K562 (cell line): ENCODE measurements around the gene PCBP3. TPM values are rescaled to one million over a fixed set of nuclear protein-coding genes. Genes with fewer than 3 reads are reported as not detected.

Experiments
- ATAC-seq: fragments of 200-7000 bp; cut with Tn5 transposase; 3 replicates; pipeline ENCODE4 v1.9.1; 2020; ENCODE audit warnings: moderate library complexity
- BruUV-seq: library from RNA; stranded (reverse); fragments of 400-500 nt; replicated peaks from 2 replicates; lab custom pipeline; 2021; lab: Mats Ljungman, UMichigan
- CTCF ChIA-PET: fragments of 300-600 bp; formaldehyde crosslinking; extraction: SDS; loops from one replicate; lab custom pipeline; 2021; ENCODE audit warnings: low intra/inter-chr PET ratio; lab: Yijun Ruan, JAX
- POLR2A ChIA-PET: fragments of 300-600, 350-650 bp; sonication (Branson Sonifier 250); formaldehyde crosslinking; extraction: SDS; loops from one replicate; lab custom pipeline; 2021; ENCODE audit warnings: antibody characterized with exemption, inconsistent platforms; lab: Yijun Ruan, JAX
- DNase-seq, 4 experiments: peaks; one replicate each; pipeline versions ENCODE4 v3.0.0 to v3.0.0-alpha.2; 2011 to 2018; ENCODE audit warnings: low spot score in 3 of 4, mixed read lengths in 3 of 4; ENCODE audit errors: extremely low read depth in 1 of 4
- FAIRE-seq: peaks from 2 replicates; lab custom pipeline; 2011; peaks lifted over from hg19 to GRCh38; lab: Jason Lieb, UNC
- H2AFZ ChIP-seq: 2 replicates; pipeline ENCODE4 v1.6.0; 2011; ENCODE audit warnings: low read depth, low read length, control low read depth, inconsistent platforms
- H3K27ac ChIP-seq: fragments of 200-600 bp; 3 replicates; pipeline ENCODE4 v1.8.0; 2011; ENCODE audit warnings: low read depth, mild to moderate bottlenecking, control low read depth, inconsistent platforms, low read length, moderate library complexity, mixed read lengths; ENCODE audit errors: extremely low read depth
- H3K27me3 ChIP-seq, 2 experiments: fragments of 300-600 bp in 1 of 2; 2 replicates in 1 of 2; 3 replicates in 1 of 2; pipeline versions ENCODE4 v1.6.0 to v1.8.0; 2011; ENCODE audit warnings: inconsistent platforms in 2 of 2, low read length in 2 of 2, mild to moderate bottlenecking in 1 of 2, mixed read lengths in 1 of 2, moderate library complexity in 1 of 2; ENCODE audit not compliant: control insufficient read depth in 2 of 2, insufficient read depth in 2 of 2
- H3K36me3 ChIP-seq: fragments of 300-600 bp; 3 replicates; pipeline ENCODE4 v1.8.0; 2011; ENCODE audit warnings: mild to moderate bottlenecking, low read length, inconsistent platforms; ENCODE audit not compliant: control insufficient read depth, insufficient read depth
- H3K4me1 ChIP-seq, 2 experiments: fragments of 200-600 bp in 1 of 2; replicated peaks in 1 of 2; 2 replicates in 1 of 2; 3 replicates in 1 of 2; pipeline versions ENCODE4 v1.5.1 to v1.8.0; 2011; ENCODE audit warnings: inconsistent platforms in 2 of 2, low read length in 2 of 2, mild to moderate bottlenecking in 1 of 2, mixed read lengths in 1 of 2, moderate library complexity in 1 of 2; ENCODE audit not compliant: control insufficient read depth in 2 of 2, insufficient read depth in 2 of 2
- H3K4me2 ChIP-seq: 2 replicates; pipeline ENCODE4 v1.6.1; 2011; ENCODE audit warnings: low read length, control low read depth, inconsistent platforms, mixed read lengths; ENCODE audit not compliant: insufficient read depth
- H3K4me3 ChIP-seq: fragments of 200-600 bp; sonication (generic), shearing (Covaris generic); 2 replicates; pipeline ENCODE4 v1.5.1; 2016; ENCODE audit warnings: control low read depth, inconsistent platforms
- H3K79me2 ChIP-seq: fragments of 200-600 bp; 3 replicates; pipeline ENCODE4 v1.8.0; 2011; ENCODE audit warnings: low read length, inconsistent platforms; ENCODE audit not compliant: control insufficient read depth, insufficient read depth
- H3K9ac ChIP-seq, 2 experiments: 2 replicates each; pipeline versions ENCODE4 v1.6.0 to v1.6.1; 2011; ENCODE audit warnings: low read depth in 2 of 2, low read length in 2 of 2, control low read depth in 1 of 2, inconsistent platforms in 1 of 2, mild to moderate bottlenecking in 1 of 2, mixed read lengths in 1 of 2; ENCODE audit not compliant: insufficient read depth in 1 of 2
- H3K9me1 ChIP-seq: one replicate; pipeline ENCODE4 v1.6.0; 2011; ENCODE audit warnings: inconsistent platforms, mild to moderate bottlenecking, low read length, moderate library complexity; ENCODE audit not compliant: control insufficient read depth, insufficient read depth
- H3K9me3 ChIP-seq: replicated peaks from 2 replicates; pipeline ENCODE4 v1.5.1; 2011; ENCODE audit warnings: low read depth, low read length, inconsistent platforms; ENCODE audit not compliant: control insufficient read depth, insufficient read depth
- H4K20me1 ChIP-seq: replicated peaks from 2 replicates; pipeline ENCODE4 v1.6.1; 2011; ENCODE audit warnings: low read length, inconsistent platforms, mixed read lengths; ENCODE audit not compliant: control insufficient read depth, insufficient read depth
- CBFA2T3 ChIP-seq: fragments of 450-650 bp; IDR thresholded peaks from 2 replicates; pipeline ENCODE4 v1.6.1; 2017
- CCNT2 ChIP-seq: IDR thresholded peaks from 2 replicates; pipeline ENCODE4 v1.6.1; 2011; ENCODE audit warnings: borderline replicate concordance, low read depth, mild to moderate bottlenecking, moderate library complexity, mixed read lengths, low read length; ENCODE audit not compliant: insufficient read length; ENCODE audit errors: extremely low read depth
- CXXC5 ChIP-seq: fragments of 250-450 bp; sonication (Bioruptor Pico); IDR thresholded peaks from 2 replicates; pipeline ENCODE4 v1.8.0; 2022; ENCODE audit warnings: inconsistent platforms, mild to moderate bottlenecking, moderate library complexity
- ETV6 ChIP-seq, 3 experiments: fragments of 150-350 bp in 1 of 3; sonication (generic) in 1 of 3; formaldehyde crosslinking in 1 of 3; IDR thresholded peaks; 2 replicates each; pipeline versions ENCODE4 v1.6.1 to v1.8.0; 2014 to 2022; ENCODE audit warnings: borderline replicate concordance in 2 of 3, low read depth in 2 of 3, antibody characterized with exemption in 1 of 3, low read length in 1 of 3, mild to moderate bottlenecking in 1 of 3, missing genetic modification reagents in 1 of 3
- FOS ChIP-seq: IDR thresholded peaks from 3 replicates; pipeline ENCODE4 v1.6.1; 2011; ENCODE audit not compliant: insufficient read length; ENCODE audit errors: extremely low read depth
- HCFC1 ChIP-seq: IDR thresholded peaks from 2 replicates; pipeline ENCODE4 v1.6.1; 2012; ENCODE audit warnings: low read depth, low read length, improper control_type of control experiment
- HDAC8 ChIP-seq: fragments of 450-650 bp; IDR thresholded peaks from 2 replicates; pipeline ENCODE4 v1.6.1; 2016; ENCODE audit warnings: mild to moderate bottlenecking, missing genetic modification characterization, moderate library complexity, missing compliant biosample characterization
- KAT8 ChIP-seq: fragments of 450-650 bp; IDR thresholded peaks from 2 replicates; pipeline ENCODE4 v1.6.1; 2016; ENCODE audit warnings: low read depth, mild to moderate bottlenecking
- KLF16 ChIP-seq: IDR thresholded peaks from 2 replicates; pipeline ENCODE4 v1.6.1; 2016; ENCODE audit warnings: antibody characterized with exemption
- MCM7 ChIP-seq, 2 experiments: fragments of 450-650 bp; IDR thresholded peaks; 2 replicates each; pipeline ENCODE4 v1.6.1; 2016 to 2018
- PRPF4 ChIP-seq: fragments of 200-400 bp; formaldehyde crosslinking; IDR thresholded peaks from one replicate; pipeline ENCODE4 v1.6.1; 2017; ENCODE audit warnings: low read length, low read depth, mild to moderate bottlenecking; ENCODE audit not compliant: insufficient read depth, poor library complexity, severe bottlenecking
- SMARCA4 ChIP-seq: fragments of 450-650 bp; IDR thresholded peaks from 2 replicates; pipeline ENCODE4 v1.6.1; 2016
- XRCC3 ChIP-seq: fragments of 450-650 bp; IDR thresholded peaks from 2 replicates; pipeline ENCODE4 v1.6.1; 2017; ENCODE audit warnings: mild to moderate bottlenecking, moderate library complexity
- ZBTB12 ChIP-seq: fragments of 250-450 bp; sonication (Bioruptor Pico); IDR thresholded peaks from 2 replicates; pipeline ENCODE4 v1.4.0; 2020
- ZNF124 ChIP-seq: sonication (generic); formaldehyde crosslinking; IDR thresholded peaks from 2 replicates; pipeline ENCODE4 v1.8.1; 2022; ENCODE audit warnings: missing genetic modification reagents
- ZNF239 ChIP-seq: fragments of 250-450 bp; sonication (Bioruptor Pico); IDR thresholded peaks from 2 replicates; pipeline ENCODE4 v1.4.0; 2020; ENCODE audit warnings: mild to moderate bottlenecking
- ZNF24 ChIP-seq: fragments of 450-650 bp; IDR thresholded peaks from 2 replicates; pipeline ENCODE4 v1.6.1; 2016
- ZNF445 ChIP-seq: fragments of 250-450 bp; sonication (Bioruptor Pico); IDR thresholded peaks from 2 replicates; pipeline ENCODE4 v1.4.0; 2020; ENCODE audit warnings: low read depth, mild to moderate bottlenecking, moderate library complexity
- ZNF551 ChIP-seq: fragments of 250-450 bp; sonication (Bioruptor Pico); IDR thresholded peaks from 2 replicates; pipeline ENCODE4 v1.5.0; 2021; ENCODE audit warnings: mild to moderate bottlenecking, moderate library complexity
- WGBS: fragments of 100-300 bp; shearing (Covaris generic); methylation state at CpG from one replicate; pipeline ENCODE4 v1.1.6; 2016; ENCODE audit warnings: low coverage, mixed read lengths; ENCODE audit not compliant: insufficient coverage; ENCODE audit errors: missing lambda C conversion rate; 5-methylcytosine and 5-hydroxymethylcytosine counted together
- in situ Hi-C: fragments of 300-500 bp; cut with MboI; formaldehyde crosslinking; loops from 4 replicates; pipeline ENCODE4 v1.15.0; 2018; ENCODE audit warnings: inconsistent platforms, mixed read lengths
- intact Hi-C: fragments of 100-400 bp; cut with micrococcal nuclease; formaldehyde crosslinking; loops from 2 replicates; pipeline ENCODE4 v1.14.2; 2022
- polyA plus RNA-seq, 8 experiments: library from polyadenylated mRNA; depleted of rRNA in 4 of 8; stranded (reverse) in 5 of 8; unstranded in 3 of 8; fragments of >200 nt; fragmentation: Nextera tagmentation in 2 of 8; fragmentation: Illumina TruSeq in 1 of 8; extraction: Ambion mirVana in 2 of 8; extraction: Trizol in 1 of 8; gene quantifications; 2 replicates each; pipeline versions ENCODE4 v1.2.1 to v1.2.3, GENCODE V29; 2011 to 2014; ENCODE audit warnings: inconsistent platforms in 1 of 8, missing spikeins in 1 of 8
- total RNA-seq, 7 experiments: library from RNA; depleted of rRNA in 6 of 7; stranded (reverse); fragments of >200 nt in 6 of 7; fragmentation: Illumina TruSeq in 2 of 7; extraction: Trizol in 2 of 7; gene quantifications; 2 replicates each; pipeline versions ENCODE4 v1.2.1 to v1.2.3, GENCODE V29; 2011 to 2021; ENCODE audit warnings: low replicate concordance in 1 of 7
- TF ChIP-seq, protein P1 (sequence below), 2 experiments: fragments of 450-650 bp; conservative IDR thresholded peaks; 2 replicates each; pipeline ENCODE4 v1.6.1; 2017; ENCODE audit warnings: mild to moderate bottlenecking in 2 of 2, moderate library complexity in 2 of 2

The PCBP3 gene
- total and polyA plus RNA-seq, 9 of the 15 experiments (the other 6 are each of a cell fraction or from before 2014, with no cell fraction given) = 0.18 TPM; not detected in 8

DNA sequence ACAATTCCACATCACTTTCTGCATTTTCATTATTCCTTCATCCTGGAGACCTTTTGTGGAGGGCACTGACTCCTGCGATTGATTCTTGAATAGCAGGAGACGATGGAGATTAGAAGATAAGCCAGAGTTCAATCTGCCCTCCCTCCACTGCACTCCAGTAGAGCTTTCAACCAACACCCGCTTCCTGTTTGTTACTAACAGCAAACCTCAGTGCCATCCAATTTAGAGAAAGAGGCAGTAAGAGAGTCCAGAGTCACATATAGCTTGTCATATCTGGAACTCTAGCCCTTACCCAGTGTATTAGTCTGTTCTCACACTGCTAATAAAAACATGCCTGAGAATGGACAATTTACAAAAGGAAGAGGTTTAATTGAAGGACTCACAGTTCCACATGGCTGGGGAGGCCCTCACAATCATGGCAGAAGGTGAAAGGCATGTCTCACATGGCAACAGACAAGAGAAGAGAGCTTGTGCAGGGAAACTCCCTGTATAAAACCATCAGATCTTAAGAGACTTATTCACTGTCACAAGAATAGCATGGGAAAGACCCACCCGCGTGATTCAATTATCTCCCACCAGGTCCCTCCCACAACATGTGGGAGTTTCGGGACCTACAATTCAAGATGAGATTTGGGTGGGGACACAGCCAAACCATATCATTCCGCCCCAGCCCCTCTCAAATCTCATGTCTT, 55.9 kb downstream of the PCBP3 start:
- FAIRE-seq (no peak), ATAC-seq (no peak), DNase-seq (no peak)
- Histone ChIP-seq H3K79me2 (no peaks in the 10 kb centered on the region), H3K9ac (no peak overlapping the region), H4K20me1 (no peaks in the 10 kb centered on the region), H3K9me1 (no peaks in the 10 kb centered on the region), H3K27ac (no peak overlapping the region), H3K4me2 (no peak overlapping the region), H3K4me3 (no peak overlapping the region), H2AFZ (no peak overlapping the region), H3K4me1 (no peaks in the 10 kb centered on the region), H3K27me3 (peaks cover 3 to 9% of the 10 kb centered on the region in 2 experiments; a peak in 3 of 5 replicates), H3K9me3 (no peaks in the 10 kb centered on the region), H3K36me3 (no peaks in the 10 kb centered on the region)
- TF ChIP-seq FOS (no peak), ETV6 (IDR thresholded peaks at IDR 0.05; ENCODE audit: borderline replicate concordance in 1 of 2, low read depth in 2 of 2, low read length in 1 of 2) (no peak), ETV6 (CRISPR knock-in tag; IDR thresholded peaks at IDR 0.05; ENCODE audit: borderline replicate concordance) (no peak), HCFC1 (no peak), HDAC8 (tag) (no peak), KAT8 (no peak), ZNF445 (no peak), KLF16 (no peak), CBFA2T3 (no peak), ZNF24 (no peak), PRPF4 (no peak), ZNF124 (no peak), MCM7 (IDR thresholded peaks at IDR 0.05) (no peak), ZNF239 (CRISPR knock-in tag) (no peak), CCNT2 (no peak), ZBTB12 (no peak), SMARCA4 (no peak), XRCC3 (no peak), CXXC5 (no peak), ZNF551 (CRISPR knock-in tag) (no peak)
- TF ChIP-seq, protein P1, sequence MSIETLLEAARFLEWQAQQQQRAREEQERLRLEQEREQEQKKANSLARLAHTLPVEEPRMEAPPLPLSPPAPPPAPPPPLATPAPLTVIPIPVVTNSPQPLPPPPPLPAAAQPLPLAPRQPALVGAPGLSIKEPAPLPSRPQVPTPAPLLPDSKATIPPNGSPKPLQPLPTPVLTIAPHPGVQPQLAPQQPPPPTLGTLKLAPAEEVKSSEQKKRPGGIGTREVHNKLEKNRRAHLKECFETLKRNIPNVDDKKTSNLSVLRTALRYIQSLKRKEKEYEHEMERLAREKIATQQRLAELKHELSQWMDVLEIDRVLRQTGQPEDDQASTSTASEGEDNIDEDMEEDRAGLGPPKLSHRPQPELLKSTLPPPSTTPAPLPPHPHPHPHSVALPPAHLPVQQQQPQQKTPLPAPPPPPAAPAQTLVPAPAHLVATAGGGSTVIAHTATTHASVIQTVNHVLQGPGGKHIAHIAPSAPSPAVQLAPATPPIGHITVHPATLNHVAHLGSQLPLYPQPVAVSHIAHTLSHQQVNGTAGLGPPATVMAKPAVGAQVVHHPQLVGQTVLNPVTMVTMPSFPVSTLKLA (conservative IDR thresholded peaks at IDR 0.05) = no peak
- ChIA-PET POLR2A (interaction anchor here (0.9 to 1.9 kb wide), 4 partner anchors 9 to 131 kb away, joined by 3 to 5 read pairs (median 4); no protein-coding TSS in a partner anchor), CTCF (no interaction called here)
- no TSS peak for BruUV-seq
- in situ Hi-C loops (no loop called here), intact Hi-C loops (no loop called here)
- 0% methylated on average over 7 of the region's 7 CpGs for WGBS
